HT-29 (cell line): ENCODE data around the gene CACNA2D4. TPM values are rescaled to one million over a fixed set of nuclear protein-coding genes. Genes with fewer than 3 reads are reported as not detected.

ENCODE experiments used
- DNase-seq: peaks from one replicate; pipeline ENCODE4 v3.0.0-alpha.2; 2015; ENCODE audit warnings: low spot score
- total RNA-seq: library from RNA; depleted of rRNA; stranded (reverse); fragments of >200 nt; shearing (Covaris generic); gene quantifications from 2 replicates; pipeline ENCODE4 v1.2.3, GENCODE V29; 2014

Gene CACNA2D4
- total RNA-seq, 1 experiment from 2014 or later, result 3.4 TPM

GRCh38 chr12:1886396-1887008 is 31.9 kb downstream of the CACNA2D4 start:
- DNase-seq, result no peak

- DNase-seq, result no peak
Observed at GRCh38 chr12:1885599-1886245, 32.7 kb downstream of the CACNA2D4 start.

GRCh38 chr12:1885082-1885596 is 33.3 kb downstream of the CACNA2D4 start:
- no peak for DNase-seq

DNA sequence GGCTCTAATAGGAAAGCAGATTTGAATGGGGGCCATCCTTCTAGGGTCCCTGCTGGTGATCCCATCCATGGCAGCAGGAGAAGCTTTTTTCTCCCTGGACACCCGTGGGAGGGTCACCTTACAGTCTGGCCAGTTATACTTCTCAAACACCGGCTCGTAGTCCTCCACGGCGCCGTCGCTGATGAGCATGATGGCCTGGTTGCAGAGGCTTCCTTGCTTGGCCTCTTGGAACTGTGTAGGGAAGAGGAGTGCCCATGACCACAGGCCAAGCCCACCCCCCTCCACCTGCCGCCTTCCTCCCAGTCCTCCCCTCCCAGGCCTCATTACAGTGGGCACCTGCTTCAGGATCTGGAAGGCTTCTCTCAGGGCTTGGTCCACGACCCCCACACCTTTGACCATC is 33.8 kb downstream of the CACNA2D4 start:
- no peak for DNase-seq

DNA sequence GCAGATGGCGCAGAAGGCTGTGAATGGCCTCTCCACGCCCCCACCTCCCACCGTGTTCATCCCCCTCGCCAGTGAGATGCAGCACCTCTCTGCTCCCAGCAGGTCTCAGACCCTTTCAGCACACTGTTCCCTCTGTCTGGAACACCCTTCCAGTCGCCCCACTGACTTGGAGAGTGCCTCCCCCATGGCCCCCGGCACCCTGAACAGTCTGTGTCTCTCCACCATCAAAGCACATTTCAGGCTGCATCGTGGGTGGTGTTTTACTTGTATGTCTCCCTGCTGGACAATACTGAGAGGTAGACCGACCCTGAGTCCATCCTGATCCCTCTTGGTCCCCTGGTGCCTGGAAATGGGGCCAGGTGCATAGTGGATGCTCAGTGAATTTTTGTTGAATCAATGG is 34.9 kb downstream of the CACNA2D4 start:
- DNase-seq, result no peak

DNA sequence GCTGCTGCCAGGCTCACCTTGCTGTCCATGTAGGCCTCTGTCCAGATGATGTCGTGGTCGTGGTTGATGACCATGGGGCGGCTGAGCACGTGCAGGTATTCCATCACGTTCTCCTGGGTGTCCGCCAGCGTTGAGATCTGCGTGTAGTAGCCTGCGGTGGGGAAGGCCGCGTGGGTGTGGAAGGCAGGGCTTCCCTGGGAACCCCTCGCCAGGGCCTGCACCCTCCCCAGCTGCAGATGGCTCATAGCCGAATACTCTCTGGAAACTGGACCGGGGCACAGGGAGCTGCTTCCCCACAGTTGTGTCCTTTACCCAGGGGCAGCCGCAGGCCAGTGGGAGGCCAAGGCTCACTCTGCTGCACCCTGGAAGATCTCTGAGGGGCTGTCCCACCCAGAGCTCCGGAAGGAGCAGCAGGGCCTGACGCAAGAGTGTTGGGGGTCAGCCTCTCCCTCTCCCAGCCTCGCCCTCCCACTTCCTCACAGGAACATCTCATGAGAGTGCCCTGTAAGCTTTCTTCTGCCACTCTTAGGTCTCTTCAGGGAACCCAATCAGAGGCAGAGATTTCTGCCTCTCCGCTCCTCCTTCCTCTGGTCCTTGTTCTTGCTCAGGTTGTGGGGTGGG is 35.5 kb downstream of the CACNA2D4 start:
- no peak for DNase-seq

DNA sequence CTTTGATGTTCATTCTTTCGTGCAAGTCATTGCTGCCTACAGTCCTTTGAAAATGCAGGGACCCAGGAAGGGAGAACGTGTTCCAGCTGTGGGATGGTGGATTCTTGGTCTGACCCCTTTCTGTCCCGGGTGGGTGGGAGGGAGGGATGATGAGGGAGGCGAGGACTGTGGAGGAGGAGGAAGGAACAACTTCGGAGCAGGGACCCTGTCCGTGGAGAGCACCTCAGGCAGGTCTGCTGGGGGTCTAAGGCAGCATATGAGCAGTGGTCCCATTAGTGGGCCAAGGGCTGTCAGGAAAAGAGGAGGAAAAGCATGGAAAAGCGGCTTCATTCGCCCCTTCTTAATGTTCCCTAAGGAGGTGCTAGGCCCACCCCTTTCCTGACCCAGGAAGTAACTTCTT is 36.0 kb downstream of the CACNA2D4 start:
- no peak for DNase-seq

DNA sequence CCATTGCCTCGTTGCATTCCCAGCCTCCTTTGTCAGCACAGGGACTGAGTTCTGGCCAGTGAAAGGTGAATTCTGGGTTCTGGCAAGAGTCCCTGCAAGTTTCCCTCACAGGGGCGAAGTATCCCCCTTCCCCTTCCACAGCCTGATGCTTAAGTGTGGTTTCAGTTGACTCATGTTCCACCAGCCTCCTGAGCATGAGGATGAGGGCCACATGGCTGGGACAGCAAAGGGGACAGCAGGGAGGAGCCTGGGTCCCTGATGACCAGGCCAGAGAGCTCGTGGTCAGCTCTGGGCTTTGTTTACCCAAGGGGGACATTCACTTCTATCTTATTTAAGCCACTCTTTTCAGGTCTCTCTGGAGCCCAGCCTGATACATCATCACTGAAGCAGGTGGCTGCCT is 36.5 kb downstream of the CACNA2D4 start:
- no peak for DNase-seq

DNA sequence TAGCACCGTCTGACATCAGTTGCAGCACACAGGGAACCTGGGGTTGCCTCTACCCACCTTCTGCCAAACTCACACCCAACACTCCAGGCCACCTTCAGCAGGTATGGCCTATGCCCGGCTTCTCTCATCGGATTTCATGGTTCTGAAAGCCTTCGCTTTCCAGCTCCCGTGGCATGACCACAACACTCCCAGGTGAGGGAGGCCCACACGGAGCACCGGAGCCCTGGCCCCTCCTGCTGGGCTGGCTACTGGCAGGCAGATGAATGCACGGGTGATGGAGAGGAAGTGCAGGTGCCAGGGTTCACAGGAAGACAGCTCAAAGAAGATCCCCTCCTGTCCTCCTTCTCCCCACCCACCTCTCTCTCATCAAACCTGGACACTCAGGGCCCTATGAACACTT is 37.2 kb downstream of the CACNA2D4 start:
- no peak for DNase-seq

DNA sequence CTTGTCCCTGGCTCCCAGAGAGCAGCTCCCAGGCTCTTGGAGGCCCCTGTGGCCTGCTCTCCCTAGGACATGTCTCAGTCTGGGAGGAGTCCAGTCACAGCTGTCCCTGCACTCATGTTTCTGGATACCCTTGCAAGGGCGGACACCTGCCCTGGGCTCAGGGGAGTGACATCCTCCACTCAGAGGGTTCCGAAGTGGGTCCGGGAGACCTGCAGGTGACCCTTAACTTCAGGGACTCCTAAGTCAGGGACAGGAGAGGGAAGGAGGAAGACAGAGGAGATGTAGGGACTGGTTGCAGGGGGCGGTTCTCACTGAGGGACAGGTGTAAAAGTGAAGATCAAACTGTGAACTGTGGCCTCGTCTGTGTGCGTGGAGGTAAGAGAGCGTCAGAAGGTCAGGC is 37.6 kb downstream of the CACNA2D4 start:
- DNase-seq, result no peak

DNA sequence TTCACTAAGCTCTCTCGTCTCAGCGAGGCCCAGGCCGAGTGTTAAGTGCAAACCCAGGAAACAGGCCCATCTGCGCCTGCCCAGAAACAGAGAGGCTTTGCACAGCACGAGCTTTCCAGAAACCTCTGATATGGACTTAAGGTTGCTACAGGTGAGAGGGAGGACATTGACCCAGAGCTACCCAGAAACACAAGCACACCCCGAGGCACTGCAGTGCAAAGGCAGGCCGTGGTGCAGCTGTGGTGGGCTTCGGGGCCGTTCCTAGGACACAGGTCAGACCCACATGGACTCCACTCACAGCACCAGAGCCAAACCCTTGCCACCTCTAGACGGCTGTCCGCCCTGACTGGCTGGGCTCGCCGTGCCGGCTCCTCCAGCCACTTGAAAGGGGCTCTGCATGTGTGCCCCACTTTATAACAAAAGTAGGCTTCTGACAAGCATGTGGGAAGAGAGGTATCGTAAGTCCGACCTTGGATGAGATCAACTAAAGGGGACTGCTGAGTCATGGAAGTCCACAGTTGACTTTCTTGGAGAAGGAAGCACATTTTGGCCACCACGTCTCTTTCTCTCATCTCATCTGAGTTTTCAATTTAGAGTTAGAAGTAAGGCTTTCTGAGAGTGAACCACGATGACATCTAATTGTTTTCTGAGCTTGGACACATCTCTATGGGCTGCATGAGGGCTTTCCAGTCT is 38.2 kb downstream of the CACNA2D4 start:
- no peak for DNase-seq

DNA sequence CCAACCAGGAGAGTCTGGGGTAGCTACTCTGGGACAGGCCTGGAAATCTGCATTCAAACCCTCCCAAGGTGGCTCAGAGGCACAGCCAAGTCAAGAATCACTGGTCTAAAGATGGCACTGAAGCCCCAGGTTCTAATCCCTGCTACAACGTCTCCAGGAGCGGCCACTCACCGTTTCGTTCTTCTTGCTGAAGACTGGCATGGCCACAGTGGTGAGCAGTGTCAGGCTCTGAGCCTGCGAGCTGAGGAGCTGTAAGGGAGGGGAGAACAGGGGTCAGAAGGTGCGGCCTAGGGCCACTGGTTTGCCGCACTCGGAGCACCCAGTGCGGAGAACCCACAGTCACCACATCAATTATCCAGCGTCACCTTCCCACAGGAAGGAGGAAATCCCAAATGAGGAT is 38.8 kb downstream of the CACNA2D4 start:
- DNase-seq, result no peak

DNA sequence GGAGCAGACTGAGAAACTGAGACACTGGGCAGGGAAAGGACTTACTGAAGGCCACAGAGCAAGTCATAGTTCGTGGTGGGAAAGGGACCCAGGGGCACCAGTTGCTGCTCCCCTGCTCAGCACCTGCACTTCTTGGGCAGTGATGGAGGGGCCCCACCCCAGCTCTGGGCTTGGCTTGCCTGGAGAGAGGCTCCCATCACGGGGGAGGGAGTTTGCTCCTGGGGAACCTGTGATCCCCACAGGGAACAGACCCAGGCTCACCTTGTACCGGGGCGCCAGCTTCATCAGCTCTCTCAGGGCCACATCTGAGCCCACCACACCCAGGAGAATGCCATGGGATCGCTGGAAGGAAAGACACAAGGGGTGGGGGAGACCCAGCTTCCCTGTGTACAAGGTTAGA is 39.8 kb downstream of the CACNA2D4 start:
- no peak for DNase-seq

GRCh38 chr12:1878214-1878613 is 40.2 kb downstream of the CACNA2D4 start:
- no peak for DNase-seq

DNA sequence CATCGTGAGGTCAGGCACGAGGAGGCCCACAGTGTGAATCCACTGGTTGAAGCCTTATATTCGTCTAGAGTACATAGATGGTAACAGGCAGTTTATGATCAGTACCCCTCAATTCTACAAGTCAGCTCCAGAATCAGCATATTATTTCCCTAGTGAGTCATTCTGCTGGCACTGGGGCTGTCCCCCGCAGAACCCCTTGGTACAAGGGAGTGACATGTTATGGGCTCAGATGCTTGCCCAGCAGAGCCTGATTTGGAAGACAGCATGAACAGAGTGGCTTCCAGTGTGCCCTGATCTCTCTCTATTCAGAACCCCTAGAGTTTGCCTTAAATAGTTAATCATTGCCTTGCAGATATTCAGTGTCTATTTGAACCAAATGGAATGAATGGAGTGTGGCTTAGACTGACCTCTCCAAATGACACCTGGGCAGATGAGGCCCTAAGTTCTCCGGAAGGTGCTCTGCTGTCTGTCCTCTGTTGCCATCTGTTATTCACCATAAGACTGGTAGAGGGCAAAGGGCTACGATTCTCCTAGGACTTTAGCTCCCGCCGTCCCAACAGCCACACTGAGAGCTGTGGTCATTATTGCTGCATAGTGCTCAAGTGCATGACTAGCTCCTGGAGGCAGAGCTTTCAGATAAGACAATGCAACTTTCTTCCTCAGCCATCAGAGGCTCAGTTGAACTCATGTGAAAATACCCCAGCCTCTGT is 41.1 kb downstream of the CACNA2D4 start:
- DNase-seq, result no peak

DNA sequence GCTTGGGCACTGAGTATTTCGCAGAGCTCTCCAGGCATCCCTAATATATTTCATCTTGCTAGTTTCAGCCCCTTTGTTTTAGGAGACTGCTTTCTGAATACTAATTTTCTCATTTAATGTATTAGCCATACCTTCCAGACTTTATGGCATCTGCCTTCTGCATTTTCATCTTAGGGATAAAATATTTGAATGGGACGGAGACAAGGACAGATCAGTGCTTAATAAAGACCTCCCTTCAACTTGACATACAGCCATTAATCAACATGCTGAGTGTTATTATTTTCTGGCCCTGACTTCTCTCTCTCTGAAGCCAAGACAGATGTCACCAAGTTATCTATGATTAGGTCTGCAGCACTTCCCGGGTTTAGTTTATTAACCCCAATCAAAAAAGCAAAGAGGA is 42.4 kb downstream of the CACNA2D4 start:
- DNase-seq, result no peak

GRCh38 chr12:1875608-1876007 is 42.8 kb downstream of the CACNA2D4 start:
- DNase-seq, result no peak

GRCh38 chr12:1873531-1874510 is 44.6 kb downstream of the CACNA2D4 start:
- no peak for DNase-seq

GRCh38 chr12:1872448-1872847 is 46.0 kb downstream of the CACNA2D4 start:
- no peak for DNase-seq

DNA sequence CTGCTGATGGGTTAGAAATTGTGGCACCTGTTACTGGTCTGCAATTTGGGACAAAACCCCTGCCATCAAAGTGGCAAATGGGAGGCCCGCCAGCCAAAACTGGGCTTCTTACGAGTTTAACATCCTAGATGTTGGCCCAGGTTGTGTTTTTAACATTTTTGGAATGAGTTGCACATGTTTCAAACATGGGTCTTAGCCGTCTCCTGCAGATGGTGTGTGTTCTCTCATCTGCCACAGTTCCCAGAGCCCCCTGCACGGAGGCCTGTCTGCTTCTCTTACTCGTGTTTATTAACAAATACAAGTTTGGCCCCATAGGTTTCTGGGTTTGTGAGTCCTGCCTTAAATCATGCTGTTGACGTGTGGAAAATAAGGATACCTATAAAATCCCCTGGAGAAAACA is 46.5 kb downstream of the CACNA2D4 start:
- DNase-seq, result no peak
